Stimulated activated memory B cell treated with anti-CD40 and anti-IgM and Interleukin-4, amounts not matched to agents 10 μg/mL and 1 μg/mL and 100 μg/mL, for 72 hours (primary cell): Measurements from ENCODE around the gene SYCP1.
"Not testable (repeated sequence)": the region's sequence is repeated elsewhere in the genome, so short reads cannot be mapped to it uniquely, and the experiment has no call there.

ENCODE experiments used
- ATAC-seq: fragments of 150-1000 bp; cut with Tn5 transposase; 2 replicates; pipeline ENCODE4 v1.10.0; 2021
- H3K27ac Mint-ChIP-seq: one replicate; pipeline ENCODE4 v1.8.0; 2022; ENCODE audit warnings: mild to moderate bottlenecking, mixed read lengths
- H3K27me3 Mint-ChIP-seq: one replicate; pipeline ENCODE4 v1.8.0; 2022; ENCODE audit warnings: mixed read lengths
- H3K36me3 Mint-ChIP-seq: one replicate; pipeline ENCODE4 v1.8.0; 2022; ENCODE audit warnings: mixed read lengths
- H3K4me1 Mint-ChIP-seq: one replicate; pipeline ENCODE4 v1.8.0; 2022; ENCODE audit warnings: mixed read lengths
- H3K4me3 Mint-ChIP-seq: one replicate; pipeline ENCODE4 v1.8.0; 2022; ENCODE audit warnings: mild to moderate bottlenecking, moderate library complexity, mixed read lengths
- H3K9me3 Mint-ChIP-seq: one replicate; pipeline ENCODE4 v1.8.0; 2022; ENCODE audit warnings: mixed read lengths

SYCP1 gene

DNA sequence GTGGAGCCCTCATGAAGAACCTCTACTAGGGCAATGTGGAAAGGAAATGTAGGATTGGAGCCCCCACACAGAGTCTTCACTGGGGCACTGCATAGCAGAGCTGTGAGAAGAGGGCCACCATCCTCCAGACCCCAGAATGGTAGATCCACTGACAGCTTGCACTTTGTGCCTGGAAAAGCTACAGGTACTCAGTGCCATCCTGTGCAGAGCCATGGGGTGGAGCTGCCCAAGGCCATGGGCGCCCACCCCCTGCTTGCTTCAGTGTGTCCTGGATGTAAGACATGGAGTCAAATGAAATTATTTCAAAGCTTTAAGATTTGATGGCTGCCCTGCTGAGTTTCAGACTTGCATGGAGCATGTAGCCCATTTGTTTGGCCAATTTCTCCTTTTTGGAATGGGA, 157.8 kb downstream of the SYCP1 start:
- Mint-ChIP-seq H3K36me3 (no peaks in the 10 kb centered on the region), H3K4me3 (no peak overlapping the region), H3K4me1 (peaks cover 8% of the 10 kb centered on the region), H3K27ac (no peak overlapping the region), H3K27me3 (peaks cover 7% of the 10 kb centered on the region), H3K9me3 (peaks cover 3% of the 10 kb centered on the region)
- no peak for ATAC-seq

- Mint-ChIP-seq H3K4me1 (peaks cover 8% of the 10 kb centered on the region), H3K27me3 (peaks cover 6% of the 10 kb centered on the region), H3K9me3 (peaks cover 7% of the 10 kb centered on the region), H3K36me3 (no peaks in the 10 kb centered on the region), H3K4me3 (no peak overlapping the region), H3K27ac (no peak overlapping the region)
- no peak for ATAC-seq
Observed at GRCh38 chr1:115013792-115014191, 159.1 kb downstream of the SYCP1 start.

- not testable (repeated sequence) for ATAC-seq, H3K36me3 Mint-ChIP-seq, H3K4me1 Mint-ChIP-seq, H3K4me3 Mint-ChIP-seq, H3K27ac Mint-ChIP-seq, H3K9me3 Mint-ChIP-seq, H3K27me3 Mint-ChIP-seq
Observed at GRCh38 chr1:115019549-115019948, 164.9 kb downstream of the SYCP1 start.

DNA sequence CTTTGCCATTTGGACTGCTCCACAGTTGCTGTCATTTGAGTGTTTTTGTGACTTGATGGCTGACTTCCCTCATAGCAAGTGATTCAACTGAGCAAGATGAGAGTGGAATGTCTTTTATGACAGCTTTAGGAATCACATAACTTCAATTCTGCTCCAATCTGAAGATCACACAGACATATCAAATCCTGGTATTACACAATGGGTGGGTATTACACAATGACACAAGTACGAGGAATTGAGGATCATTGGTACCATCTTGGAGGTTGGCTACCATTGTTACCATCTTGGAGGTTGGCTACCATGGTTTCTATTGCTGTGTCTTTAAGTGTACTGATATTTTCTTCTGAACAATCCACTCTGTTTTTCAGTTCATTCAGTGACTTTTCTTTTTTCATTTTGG, 166.5 kb downstream of the SYCP1 start:
- H3K36me3 Mint-ChIP-seq, result no peaks in the 10 kb centered on the region
- no peak overlapping the region for H3K4me3 Mint-ChIP-seq
- H3K27ac Mint-ChIP-seq, result no peak overlapping the region
- ATAC-seq, result no peak
- peaks cover 9% of the 10 kb centered on the region for H3K27me3 Mint-ChIP-seq
- H3K4me1 Mint-ChIP-seq, result no peaks in the 10 kb centered on the region
- H3K9me3 Mint-ChIP-seq, result peaks cover 4% of the 10 kb centered on the region

DNA sequence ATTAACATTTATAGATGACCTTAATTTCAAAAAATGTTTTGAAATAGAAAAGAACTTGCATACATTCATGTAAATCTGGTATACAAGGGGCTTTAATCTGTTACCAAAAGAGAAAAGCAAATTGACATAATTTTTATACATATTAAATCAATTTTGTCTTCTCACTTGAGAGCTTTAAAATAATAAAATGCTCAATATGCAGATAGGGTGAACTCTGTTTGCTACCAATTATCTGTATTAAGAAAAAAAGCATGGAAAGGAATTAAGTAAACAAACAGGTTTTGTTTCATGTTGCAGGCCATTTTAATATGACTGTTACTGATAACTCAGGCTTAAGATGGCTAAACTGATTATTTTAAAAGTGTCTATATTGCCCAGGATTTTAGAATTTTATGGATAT, 168.9 kb downstream of the SYCP1 start:
- peaks cover 2% of the 10 kb centered on the region for H3K9me3 Mint-ChIP-seq
- no peaks in the 10 kb centered on the region for H3K36me3 Mint-ChIP-seq
- no peaks in the 10 kb centered on the region for H3K4me1 Mint-ChIP-seq
- no peak for ATAC-seq
- H3K4me3 Mint-ChIP-seq, result no peak overlapping the region
- H3K27me3 Mint-ChIP-seq, result peaks cover 5% of the 10 kb centered on the region
- H3K27ac Mint-ChIP-seq, result no peak overlapping the region

GRCh38 chr1:115029526-115029925, 174.9 kb downstream of the SYCP1 start, which contains the start of gene TSHB:
Gene TSHB (plus strand): TSS chr1:115029826. CDS start chr1:115033363, 3,537 bp downstream.
- Mint-ChIP-seq H3K27me3 (no peaks in the 10 kb centered on the region), H3K27ac (no peak within 1 kb of the TSS), H3K4me1 (no peaks in the 10 kb centered on the region), H3K36me3 (no peaks in the 10 kb centered on the region), H3K4me3 (no peak within 1 kb of the TSS), H3K9me3 (no peaks in the 10 kb centered on the region)
- no peak for ATAC-seq

DNA sequence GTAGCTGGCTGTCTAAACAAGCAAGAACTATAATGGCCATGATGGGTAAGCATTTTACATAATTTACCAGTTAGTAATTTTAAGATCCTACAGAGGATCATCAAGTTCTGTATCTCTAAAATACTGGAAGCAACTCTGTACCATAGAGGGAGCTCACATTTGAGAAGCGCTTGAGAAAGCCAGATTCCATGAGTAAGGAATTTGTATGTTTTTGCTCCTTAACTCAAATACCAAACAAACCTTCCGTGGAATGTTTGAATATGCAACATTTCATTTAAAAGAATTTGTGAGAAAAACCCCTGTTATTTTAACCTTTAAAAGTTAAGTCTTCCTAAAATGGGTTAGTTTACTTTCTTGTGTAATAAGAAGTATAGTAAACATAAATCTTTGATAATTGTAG, 176.9 kb downstream of the SYCP1 start:
- Mint-ChIP-seq H3K4me1 (no peaks in the 10 kb centered on the region), H3K27ac (no peak overlapping the region), H3K36me3 (no peaks in the 10 kb centered on the region), H3K27me3 (no peaks in the 10 kb centered on the region), H3K4me3 (no peak overlapping the region), H3K9me3 (no peaks in the 10 kb centered on the region)
- no peak for ATAC-seq

- ATAC-seq, result no peak
- no peaks in the 10 kb centered on the region for H3K36me3 Mint-ChIP-seq
- H3K27me3 Mint-ChIP-seq, result no peaks in the 10 kb centered on the region
- no peak overlapping the region for H3K4me3 Mint-ChIP-seq
- no peaks in the 10 kb centered on the region for H3K9me3 Mint-ChIP-seq
- no peak overlapping the region for H3K27ac Mint-ChIP-seq
- no peaks in the 10 kb centered on the region for H3K4me1 Mint-ChIP-seq
Observed at GRCh38 chr1:115035652-115036051, 181.0 kb downstream of the SYCP1 start.

- no peak for ATAC-seq
- H3K27ac Mint-ChIP-seq, result no peak overlapping the region
- H3K4me3 Mint-ChIP-seq, result no peak overlapping the region
- no peaks in the 10 kb centered on the region for H3K27me3 Mint-ChIP-seq
- no peaks in the 10 kb centered on the region for H3K4me1 Mint-ChIP-seq
- H3K36me3 Mint-ChIP-seq, result no peaks in the 10 kb centered on the region
- no peaks in the 10 kb centered on the region for H3K9me3 Mint-ChIP-seq
Observed at GRCh38 chr1:115036814-115037507, 182.3 kb downstream of the SYCP1 start.

DNA sequence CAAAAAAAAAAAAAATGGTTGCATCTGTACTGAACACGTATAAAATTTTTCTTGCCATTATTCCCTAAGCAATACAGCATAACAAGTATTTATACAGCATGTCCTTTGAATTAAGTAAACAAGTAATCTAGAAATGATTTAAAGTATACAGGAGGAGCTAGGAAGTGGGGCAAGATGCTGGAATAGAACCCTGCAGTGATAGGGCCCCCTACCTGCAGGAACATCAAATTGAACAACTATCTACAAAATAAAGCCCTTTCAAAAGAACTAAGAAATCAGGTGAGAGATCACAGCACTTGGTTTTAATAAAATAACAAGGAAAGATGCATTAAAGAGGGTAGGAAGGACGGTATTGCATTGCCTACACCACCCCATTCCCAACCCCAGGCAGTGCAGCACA, 185.8 kb downstream of the SYCP1 start:
- Mint-ChIP-seq H3K36me3 (no peaks in the 10 kb centered on the region), H3K4me1 (no peaks in the 10 kb centered on the region), H3K9me3 (peaks cover 5% of the 10 kb centered on the region), H3K27ac (no peak overlapping the region), H3K4me3 (no peak overlapping the region), H3K27me3 (no peaks in the 10 kb centered on the region)
- ATAC-seq, result no peak

DNA sequence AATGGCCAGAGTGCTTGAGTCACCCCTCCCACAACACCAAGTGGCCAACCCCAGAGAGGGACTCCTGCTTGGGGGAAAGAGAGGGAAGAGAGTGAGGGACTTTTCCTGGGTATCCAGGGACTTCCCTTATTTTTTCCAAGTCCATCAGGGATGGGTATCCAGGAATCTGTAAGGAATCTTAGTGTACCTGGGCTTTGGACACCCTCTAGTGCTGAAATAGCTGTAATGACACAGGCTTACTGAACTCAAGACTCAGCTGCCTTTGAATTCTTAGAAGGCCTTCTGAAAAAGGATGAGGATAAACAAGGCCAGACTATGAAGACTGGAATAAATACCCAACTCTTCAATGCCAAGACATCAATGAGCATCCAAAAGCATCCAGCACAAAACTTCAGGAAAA, 187.0 kb downstream of the SYCP1 start:
- Mint-ChIP-seq H3K36me3 (no peaks in the 10 kb centered on the region), H3K4me3 (no peak overlapping the region), H3K27ac (no peak overlapping the region), H3K4me1 (no peaks in the 10 kb centered on the region), H3K9me3 (peaks cover 10% of the 10 kb centered on the region), H3K27me3 (no peaks in the 10 kb centered on the region)
- no peak for ATAC-seq
